Adrenal gland (tissue), 5 donors: ENCODE measurements around the gene NSUN7.

Experiments
- CTCF ChIP-seq, 6 experiments: fragments of 450-650 bp in 4 of 6; fragments of 200-600 bp in 2 of 6; sonication (generic) in 1 of 6; IDR thresholded peaks; 1 replicate in 5 of 6; 2 replicates in 1 of 6; pipeline versions ENCODE4 v1.5.1 to v1.8.0; 2016 to 2021; ENCODE audit warnings: antibody characterized with exemption in 6 of 6, mild to moderate bottlenecking in 2 of 6, moderate library complexity in 1 of 6
- POLR2A ChIP-seq, 2 donors: fragments of 450-650 bp; IDR thresholded peaks; one replicate each; pipeline ENCODE4 v1.6.1; 2017; ENCODE audit warnings: antibody characterized with exemption in 2 of 2, mild to moderate bottlenecking in 2 of 2, moderate library complexity in 1 of 2
- donor health status: DM: no; HTN: no; CAD: no.

DNA sequence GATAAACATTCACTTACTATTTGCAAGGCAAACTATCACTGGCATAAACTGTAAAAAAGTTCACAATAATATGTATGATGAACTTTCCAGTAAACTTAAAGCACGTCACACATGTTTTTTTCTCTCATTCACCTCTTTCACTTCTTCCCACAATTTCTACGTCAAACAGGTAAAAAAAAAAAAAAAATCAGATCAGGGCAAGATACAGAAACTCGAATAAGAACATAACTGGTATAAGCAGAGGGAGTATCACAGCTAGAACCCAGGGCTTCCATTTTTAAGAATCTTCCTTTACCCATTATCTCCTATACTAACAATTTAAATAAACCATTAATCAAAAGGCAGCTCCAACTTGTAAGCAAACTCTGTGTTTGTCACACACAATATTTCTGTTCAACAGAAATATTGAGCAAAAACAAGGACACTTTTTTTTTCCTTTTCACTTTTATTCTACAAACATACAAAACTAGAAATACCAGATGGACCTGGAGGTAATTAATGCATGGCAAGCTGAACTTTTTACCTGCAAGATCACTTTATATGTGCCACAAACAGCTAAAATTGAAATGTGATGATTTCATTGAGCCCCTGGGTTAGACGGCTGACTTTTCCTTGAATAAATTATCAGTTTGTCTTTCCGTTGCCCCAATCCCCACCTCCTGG lies 47.5 kb upstream of the NSUN7 start:
- no peak for TF ChIP-seq CTCF (IDR thresholded peaks at IDR 0.05)
- TF ChIP-seq POLR2A (IDR thresholded peaks at IDR 0.05), result no peak
